HL-60 (cell line): ENCODE data around the gene BSN.

Source experiments
- DNase-seq, 2 experiments: peaks; one replicate each; pipeline ENCODE4 v3.0.0-alpha.2; 2010 to 2020; ENCODE audit warnings: low read depth in 1 of 2, low spot score in 1 of 2
- H3K27ac ChIP-seq: fragments of 250-450 bp; sonication (Bioruptor Pico); replicated peaks from 2 replicates; pipeline ENCODE4 v1.5.1; 2020; ENCODE audit warnings: mild to moderate bottlenecking, moderate library complexity
- H3K27me3 ChIP-seq: fragments of 250-450 bp; sonication (Bioruptor Pico); 2 replicates; pipeline ENCODE4 v1.5.1; 2021; ENCODE audit warnings: mild to moderate bottlenecking, moderate library complexity; ENCODE audit not compliant: insufficient read depth, poor library complexity, severe bottlenecking
- H3K4me3 ChIP-seq: replicated peaks from 2 replicates; pipeline ENCODE4 v1.5.1; 2011; ENCODE audit warnings: mild to moderate bottlenecking, control low read depth, low read length; ENCODE audit not compliant: insufficient read depth
- GABPA ChIP-seq: IDR thresholded peaks from 2 replicates; pipeline ENCODE4 v1.6.1; 2012; ENCODE audit warnings: low read depth
- POLR2AphosphoS5 ChIP-seq: IDR thresholded peaks from 2 replicates; pipeline ENCODE4 v1.6.1; 2012; ENCODE audit warnings: low read depth
- SPI1 ChIP-seq: IDR thresholded peaks from 2 replicates; pipeline ENCODE4 v1.6.1; 2012; ENCODE audit warnings: low read depth, mild to moderate bottlenecking, borderline replicate concordance
- TF ChIP-seq, protein P1 (sequence below): IDR thresholded peaks from one replicate; pipeline ENCODE4 v1.5.1; 2011; ENCODE audit warnings: low read length, control low read depth, inconsistent platforms; ENCODE audit not compliant: insufficient read depth
- TF ChIP-seq, protein P2 (sequence below): IDR thresholded peaks from 2 replicates; pipeline ENCODE4 v1.6.1; 2012; ENCODE audit warnings: low read depth; ENCODE audit not compliant: insufficient replicate concordance

BSN gene

DNA sequence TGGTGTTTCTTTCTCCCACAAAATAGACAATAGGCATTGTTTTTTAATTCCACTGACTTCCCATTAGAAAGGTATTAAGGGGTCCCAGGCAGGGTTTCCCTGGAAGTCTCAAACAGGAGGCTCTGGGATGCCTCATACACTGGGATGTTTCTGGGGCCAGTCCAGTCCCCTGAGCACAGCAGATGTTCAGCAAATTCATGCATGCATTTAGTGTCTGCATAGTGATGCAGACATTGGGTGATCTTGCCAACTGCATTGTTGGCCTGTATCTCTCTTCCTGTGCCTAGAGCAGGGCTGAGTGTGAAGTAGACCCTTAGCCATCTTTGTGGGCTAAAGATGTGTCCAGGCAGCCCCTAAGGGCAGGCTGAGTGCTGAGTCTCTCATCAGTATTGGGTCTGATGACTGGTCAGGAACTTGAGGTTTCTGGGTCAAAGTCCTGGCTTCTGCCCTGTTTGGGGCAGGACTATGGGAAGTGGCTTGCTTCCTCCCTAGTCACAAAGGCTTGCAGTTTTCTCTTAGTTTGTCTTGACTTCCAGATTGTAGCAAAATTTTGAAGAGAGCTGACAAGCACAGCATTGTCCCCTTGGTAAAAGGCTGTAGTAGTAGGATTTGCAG is 56.5 kb downstream of the BSN start:
- Histone ChIP-seq H3K27ac (no peak overlapping the region), H3K27me3 (no peaks in the 10 kb centered on the region), H3K4me3 (no peak overlapping the region)
- no peak for DNase-seq
- TF ChIP-seq, protein P1, sequence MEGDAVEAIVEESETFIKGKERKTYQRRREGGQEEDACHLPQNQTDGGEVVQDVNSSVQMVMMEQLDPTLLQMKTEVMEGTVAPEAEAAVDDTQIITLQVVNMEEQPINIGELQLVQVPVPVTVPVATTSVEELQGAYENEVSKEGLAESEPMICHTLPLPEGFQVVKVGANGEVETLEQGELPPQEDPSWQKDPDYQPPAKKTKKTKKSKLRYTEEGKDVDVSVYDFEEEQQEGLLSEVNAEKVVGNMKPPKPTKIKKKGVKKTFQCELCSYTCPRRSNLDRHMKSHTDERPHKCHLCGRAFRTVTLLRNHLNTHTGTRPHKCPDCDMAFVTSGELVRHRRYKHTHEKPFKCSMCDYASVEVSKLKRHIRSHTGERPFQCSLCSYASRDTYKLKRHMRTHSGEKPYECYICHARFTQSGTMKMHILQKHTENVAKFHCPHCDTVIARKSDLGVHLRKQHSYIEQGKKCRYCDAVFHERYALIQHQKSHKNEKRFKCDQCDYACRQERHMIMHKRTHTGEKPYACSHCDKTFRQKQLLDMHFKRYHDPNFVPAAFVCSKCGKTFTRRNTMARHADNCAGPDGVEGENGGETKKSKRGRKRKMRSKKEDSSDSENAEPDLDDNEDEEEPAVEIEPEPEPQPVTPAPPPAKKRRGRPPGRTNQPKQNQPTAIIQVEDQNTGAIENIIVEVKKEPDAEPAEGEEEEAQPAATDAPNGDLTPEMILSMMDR, result no peak
- no peak for TF ChIP-seq POLR2AphosphoS5
- TF ChIP-seq, protein P2, sequence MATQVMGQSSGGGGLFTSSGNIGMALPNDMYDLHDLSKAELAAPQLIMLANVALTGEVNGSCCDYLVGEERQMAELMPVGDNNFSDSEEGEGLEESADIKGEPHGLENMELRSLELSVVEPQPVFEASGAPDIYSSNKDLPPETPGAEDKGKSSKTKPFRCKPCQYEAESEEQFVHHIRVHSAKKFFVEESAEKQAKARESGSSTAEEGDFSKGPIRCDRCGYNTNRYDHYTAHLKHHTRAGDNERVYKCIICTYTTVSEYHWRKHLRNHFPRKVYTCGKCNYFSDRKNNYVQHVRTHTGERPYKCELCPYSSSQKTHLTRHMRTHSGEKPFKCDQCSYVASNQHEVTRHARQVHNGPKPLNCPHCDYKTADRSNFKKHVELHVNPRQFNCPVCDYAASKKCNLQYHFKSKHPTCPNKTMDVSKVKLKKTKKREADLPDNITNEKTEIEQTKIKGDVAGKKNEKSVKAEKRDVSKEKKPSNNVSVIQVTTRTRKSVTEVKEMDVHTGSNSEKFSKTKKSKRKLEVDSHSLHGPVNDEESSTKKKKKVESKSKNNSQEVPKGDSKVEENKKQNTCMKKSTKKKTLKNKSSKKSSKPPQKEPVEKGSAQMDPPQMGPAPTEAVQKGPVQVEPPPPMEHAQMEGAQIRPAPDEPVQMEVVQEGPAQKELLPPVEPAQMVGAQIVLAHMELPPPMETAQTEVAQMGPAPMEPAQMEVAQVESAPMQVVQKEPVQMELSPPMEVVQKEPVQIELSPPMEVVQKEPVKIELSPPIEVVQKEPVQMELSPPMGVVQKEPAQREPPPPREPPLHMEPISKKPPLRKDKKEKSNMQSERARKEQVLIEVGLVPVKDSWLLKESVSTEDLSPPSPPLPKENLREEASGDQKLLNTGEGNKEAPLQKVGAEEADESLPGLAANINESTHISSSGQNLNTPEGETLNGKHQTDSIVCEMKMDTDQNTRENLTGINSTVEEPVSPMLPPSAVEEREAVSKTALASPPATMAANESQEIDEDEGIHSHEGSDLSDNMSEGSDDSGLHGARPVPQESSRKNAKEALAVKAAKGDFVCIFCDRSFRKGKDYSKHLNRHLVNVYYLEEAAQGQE, result no peak
- TF ChIP-seq GABPA, result no peak
- TF ChIP-seq SPI1, result no peak

DNA sequence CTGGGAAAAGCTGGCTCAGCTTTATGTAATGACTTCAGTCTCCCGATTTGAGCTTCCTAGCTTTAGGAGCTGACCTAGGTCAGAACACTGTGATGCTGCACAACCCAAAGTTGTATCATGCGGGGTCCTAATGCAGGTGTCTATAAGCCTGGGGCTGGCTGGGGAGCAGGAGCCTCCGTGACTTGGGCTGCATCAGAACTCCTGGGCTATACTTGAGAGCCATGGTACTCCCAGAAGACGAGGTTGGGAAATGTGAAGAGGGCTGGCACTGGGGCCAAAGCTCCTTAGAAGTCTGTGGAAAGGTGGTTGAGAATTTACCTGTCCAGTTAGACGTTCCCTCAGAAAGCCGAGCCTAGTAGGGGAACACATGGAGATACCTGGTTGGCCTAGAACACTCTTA is 57.0 kb downstream of the BSN start:
- DNase-seq, result no peak
- H3K27ac ChIP-seq, result no peak overlapping the region
- no peak overlapping the region for H3K4me3 ChIP-seq
- H3K27me3 ChIP-seq, result no peaks in the 10 kb centered on the region
- TF ChIP-seq POLR2AphosphoS5, result no peak
- TF ChIP-seq, protein P1, result no peak
- no peak for TF ChIP-seq SPI1
- TF ChIP-seq, protein P2, result no peak
- TF ChIP-seq GABPA, result no peak

DNA sequence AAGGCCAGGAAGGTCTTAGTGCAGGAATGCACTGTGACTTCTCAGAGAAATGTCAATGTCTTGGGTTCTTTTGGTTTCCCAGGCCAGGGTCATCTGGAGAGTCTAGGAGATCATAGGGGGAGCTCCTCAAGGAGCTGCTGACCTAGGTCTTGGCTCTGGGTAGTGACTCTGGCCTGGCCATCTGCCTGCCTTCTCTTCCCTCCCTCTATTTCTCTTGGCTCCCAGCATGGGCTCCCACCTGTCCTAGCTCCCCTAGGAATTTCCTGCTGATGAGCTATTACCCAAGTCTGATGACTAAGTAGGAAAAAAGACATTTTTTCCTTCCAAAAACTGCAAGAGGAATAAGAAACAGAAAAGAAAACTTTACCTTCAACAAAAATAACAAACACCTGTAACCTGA is 57.4 kb downstream of the BSN start:
- Histone ChIP-seq H3K4me3 (no peak overlapping the region), H3K27me3 (no peaks in the 10 kb centered on the region), H3K27ac (no peak overlapping the region)
- TF ChIP-seq GABPA (no peak), SPI1 (no peak), POLR2AphosphoS5 (no peak)
- TF ChIP-seq, protein P1, result no peak
- TF ChIP-seq, protein P2, result no peak
- no peak for DNase-seq
